VCaP (cell line): ENCODE results near the gene KLHL21.

ENCODE experiments used
- H3K27ac ChIP-seq: fragments of 450-650 bp; 2 replicates; pipeline ENCODE4 v1.5.1; 2017
- TF ChIP-seq, protein P1 (sequence below): fragments of 450-650 bp; conservative IDR thresholded peaks from 2 replicates; pipeline ENCODE4 v1.5.1; 2017; ENCODE audit warnings: mild to moderate bottlenecking, moderate library complexity

KLHL21 gene

DNA sequence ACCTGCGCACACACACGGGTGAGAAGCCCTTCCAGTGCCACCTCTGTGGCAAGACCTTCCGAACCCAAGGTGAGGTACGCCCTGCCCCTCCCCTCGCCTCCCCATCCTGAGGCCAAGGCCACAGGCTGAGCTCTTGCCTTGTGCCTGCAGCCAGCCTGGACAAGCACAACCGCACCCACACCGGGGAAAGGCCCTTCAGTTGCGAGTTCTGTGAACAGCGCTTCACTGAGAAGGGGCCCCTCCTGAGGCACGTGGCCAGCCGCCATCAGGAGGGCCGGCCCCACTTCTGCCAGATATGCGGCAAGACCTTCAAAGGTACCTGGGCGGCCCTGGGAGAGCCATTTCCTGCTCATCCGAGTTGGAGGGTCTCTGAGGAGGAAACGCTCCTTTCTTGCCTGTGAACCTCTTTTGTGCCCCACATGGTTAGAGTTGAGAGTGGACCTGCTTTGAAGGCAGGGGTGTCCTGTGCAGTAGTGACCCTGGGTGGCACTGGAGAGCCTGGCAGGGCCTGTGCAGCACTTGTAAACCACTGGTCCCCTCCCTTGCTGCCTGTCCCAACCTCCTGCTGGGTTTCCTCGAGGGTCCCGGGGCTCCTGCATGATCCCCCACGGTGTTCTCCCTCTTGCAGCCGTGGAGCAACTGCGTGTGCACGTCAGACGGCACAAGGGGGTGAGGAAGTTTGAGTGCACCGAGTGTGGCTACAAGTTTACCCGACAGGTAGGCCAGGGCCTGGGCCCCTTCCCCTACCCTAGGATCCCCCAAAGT is 14.4 kb downstream of the KLHL21 start:
- no peak overlapping the region for H3K27ac ChIP-seq
- TF ChIP-seq, protein P1, sequence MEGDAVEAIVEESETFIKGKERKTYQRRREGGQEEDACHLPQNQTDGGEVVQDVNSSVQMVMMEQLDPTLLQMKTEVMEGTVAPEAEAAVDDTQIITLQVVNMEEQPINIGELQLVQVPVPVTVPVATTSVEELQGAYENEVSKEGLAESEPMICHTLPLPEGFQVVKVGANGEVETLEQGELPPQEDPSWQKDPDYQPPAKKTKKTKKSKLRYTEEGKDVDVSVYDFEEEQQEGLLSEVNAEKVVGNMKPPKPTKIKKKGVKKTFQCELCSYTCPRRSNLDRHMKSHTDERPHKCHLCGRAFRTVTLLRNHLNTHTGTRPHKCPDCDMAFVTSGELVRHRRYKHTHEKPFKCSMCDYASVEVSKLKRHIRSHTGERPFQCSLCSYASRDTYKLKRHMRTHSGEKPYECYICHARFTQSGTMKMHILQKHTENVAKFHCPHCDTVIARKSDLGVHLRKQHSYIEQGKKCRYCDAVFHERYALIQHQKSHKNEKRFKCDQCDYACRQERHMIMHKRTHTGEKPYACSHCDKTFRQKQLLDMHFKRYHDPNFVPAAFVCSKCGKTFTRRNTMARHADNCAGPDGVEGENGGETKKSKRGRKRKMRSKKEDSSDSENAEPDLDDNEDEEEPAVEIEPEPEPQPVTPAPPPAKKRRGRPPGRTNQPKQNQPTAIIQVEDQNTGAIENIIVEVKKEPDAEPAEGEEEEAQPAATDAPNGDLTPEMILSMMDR, result no peak

DNA sequence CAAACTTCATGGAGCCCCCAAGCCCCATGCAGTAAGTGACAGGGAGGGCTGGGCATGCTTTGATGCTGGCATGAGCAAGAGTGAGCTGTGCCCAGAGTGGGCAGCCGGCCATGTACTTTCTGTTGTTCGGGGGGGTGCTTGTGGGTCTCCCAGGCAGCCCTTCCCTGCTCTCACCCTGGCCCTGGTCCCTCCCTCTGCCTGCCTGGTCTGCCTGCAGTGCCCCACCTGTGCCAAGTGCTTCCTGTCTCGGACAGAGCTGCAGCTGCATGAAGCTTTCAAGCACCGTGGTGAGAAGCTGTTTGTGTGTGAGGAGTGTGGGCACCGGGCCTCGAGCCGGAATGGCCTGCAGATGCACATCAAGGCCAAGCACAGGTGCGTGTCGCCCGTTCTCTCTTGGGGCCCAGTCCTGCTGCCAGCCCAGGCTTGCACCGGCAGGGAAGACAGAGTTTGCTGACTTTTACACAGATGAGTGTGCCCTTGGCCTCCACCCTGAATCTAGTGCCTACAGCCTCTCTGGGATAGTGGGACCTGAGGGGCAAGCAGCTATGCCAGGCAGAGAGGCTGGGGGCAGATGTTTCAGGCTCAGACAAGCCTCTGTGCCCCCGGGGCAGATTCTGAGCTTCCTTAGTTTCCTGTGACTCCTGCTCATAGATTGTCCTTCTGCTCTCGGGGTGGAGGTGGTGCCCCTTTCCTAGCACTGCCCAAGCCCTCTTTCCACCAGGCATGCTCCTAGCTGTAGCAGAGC is 15.2 kb downstream of the KLHL21 start:
- TF ChIP-seq, protein P1, result no peak

GRCh38 chr1:6586404-6586816 is 16.3 kb downstream of the KLHL21 start:
- TF ChIP-seq, protein P1, result no peak
- H3K27ac ChIP-seq, result no peak overlapping the region

More for the DNA sequence above, 15.2 kb downstream of the KLHL21 start:
- no peak overlapping the region for H3K27ac ChIP-seq

- H3K27ac ChIP-seq, result no peak overlapping the region
- TF ChIP-seq, protein P1, result no peak
Measured at GRCh38 chr1:6585841-6586240, 16.8 kb downstream of the KLHL21 start.

DNA sequence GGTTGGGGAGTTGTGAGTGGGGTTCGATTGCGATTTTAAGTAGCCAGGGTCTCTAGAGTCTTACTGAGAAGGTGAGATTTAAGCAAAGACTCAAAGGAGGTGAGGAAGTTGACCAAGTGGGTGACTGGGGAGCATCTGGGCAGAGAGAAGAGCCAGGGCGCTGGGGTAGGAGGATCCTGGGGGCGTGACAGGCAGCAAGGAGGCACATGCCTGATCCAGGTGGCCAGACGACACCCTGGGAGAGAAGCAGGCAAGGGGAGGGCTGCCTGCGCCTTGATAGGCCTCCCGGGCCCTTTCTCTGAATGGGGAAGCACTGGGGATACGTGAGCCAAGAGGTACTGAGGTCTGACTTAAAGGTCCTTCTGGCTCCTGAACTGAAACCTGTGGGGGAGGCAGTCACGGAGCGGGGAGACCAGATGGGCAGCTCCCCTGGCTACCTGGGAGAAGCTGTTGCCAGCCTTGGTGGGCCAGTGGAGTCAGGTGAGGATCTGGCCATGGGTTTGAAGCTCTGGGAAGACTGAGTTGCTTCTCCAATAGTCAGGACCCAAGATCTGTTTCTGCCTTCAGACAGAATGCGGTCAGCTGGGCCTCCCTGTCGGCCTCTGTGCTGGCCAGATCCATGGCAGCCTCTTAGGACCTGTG is 17.5 kb downstream of the KLHL21 start:
- H3K27ac ChIP-seq, result no peak overlapping the region
- TF ChIP-seq, protein P1, result no peak

DNA sequence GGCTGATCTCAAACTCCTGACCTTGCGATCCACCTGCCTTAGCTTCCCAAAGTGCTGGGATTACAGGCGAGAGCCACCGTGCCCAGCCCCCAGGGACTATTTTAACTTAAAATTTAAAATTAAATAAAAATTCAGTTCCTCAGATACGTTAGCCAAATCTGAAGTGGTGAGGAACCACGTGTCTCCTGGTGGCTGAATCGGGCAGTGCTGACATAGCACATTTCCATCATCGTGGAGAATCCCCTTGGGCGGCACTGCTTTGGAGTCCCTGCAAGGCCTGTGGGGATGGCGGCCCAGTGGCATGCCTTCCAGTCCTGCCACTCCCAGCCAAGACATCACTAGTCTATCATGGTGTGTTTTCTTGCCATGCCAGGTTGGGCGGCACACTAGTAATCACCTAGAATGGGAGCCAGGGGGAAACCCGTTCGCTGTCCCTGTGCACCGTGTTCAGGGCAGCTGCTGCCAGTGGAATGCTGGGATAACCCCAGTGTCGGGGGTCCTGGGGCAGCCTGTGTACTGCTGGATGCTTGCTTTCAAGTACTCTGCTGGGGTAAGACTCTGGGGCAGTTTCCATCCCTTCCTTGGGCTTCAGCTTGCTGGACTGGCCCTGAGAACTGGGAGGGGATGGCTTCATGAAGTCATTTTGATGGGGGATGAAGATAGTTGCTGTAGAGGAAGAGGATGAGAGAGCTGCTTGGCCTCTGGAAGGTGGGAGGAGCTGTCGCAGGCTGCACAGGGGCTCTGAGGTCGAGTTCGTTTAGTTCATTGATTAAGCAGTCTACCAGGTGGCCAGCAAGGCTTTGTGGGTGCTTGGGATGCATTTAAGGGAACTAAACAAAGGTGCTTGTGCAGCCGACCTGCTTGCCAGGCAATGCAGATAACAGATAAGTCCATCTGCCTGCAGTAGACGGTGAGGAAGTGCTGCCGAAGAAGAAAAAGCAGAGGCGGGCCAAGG is 18.3 kb downstream of the KLHL21 start:
- H3K27ac ChIP-seq, result no peak overlapping the region
- TF ChIP-seq, protein P1, result no peak; the same call in 1 of the 2 replicates
